CD14-positive monocyte (primary cell): ENCODE measurements around the gene PCDHGA12. TPM values are rescaled to one million over a fixed set of nuclear protein-coding genes. Genes with fewer than 3 reads are reported as not detected.
"Not testable (repeated sequence)": the region's sequence is repeated elsewhere in the genome, so short reads cannot be mapped to it uniquely, and the experiment has no call there.

Source experiments
- DNase-seq, 3 donors: peaks; one replicate each; pipeline ENCODE4 v3.0.0-alpha.2; 2011 to 2022
- H2AFZ ChIP-seq: 2 replicates; pipeline ENCODE4 v1.6.0; 2012; ENCODE audit warnings: mild to moderate bottlenecking, low read depth, low read length, inconsistent platforms; ENCODE audit not compliant: insufficient read depth, poor library complexity, severe bottlenecking
- H3K27ac ChIP-seq, 2 donors: 1 replicate in 1 of 2; 2 replicates in 1 of 2; pipeline ENCODE4 v1.5.1; 2012 to 2013; ENCODE audit warnings: low read length in 2 of 2, control low read depth in 1 of 2, inconsistent platforms in 1 of 2, low read depth in 1 of 2, mild to moderate bottlenecking in 1 of 2
- H3K27me3 ChIP-seq, 2 donors: one replicate each; pipeline versions ENCODE4 v1.6.0 to v1.6.1; 2011 to 2013; ENCODE audit warnings: low read length in 2 of 2; ENCODE audit not compliant: control insufficient read depth in 2 of 2, insufficient read depth in 2 of 2
- H3K36me3 ChIP-seq, 2 donors: replicated peaks in 1 of 2; 1 replicate in 1 of 2; 2 replicates in 1 of 2; pipeline versions ENCODE4 v1.5.1 to v1.6.1; 2012 to 2013; ENCODE audit warnings: low read length in 2 of 2, control low read depth in 1 of 2, inconsistent platforms in 1 of 2, mild to moderate bottlenecking in 1 of 2; ENCODE audit not compliant: insufficient read depth in 2 of 2, control insufficient read depth in 1 of 2
- H3K4me1 ChIP-seq, 2 donors: 1 replicate in 1 of 2; 2 replicates in 1 of 2; pipeline versions ENCODE4 v1.5.1 to v1.6.1; 2012 to 2013; ENCODE audit warnings: low read length in 2 of 2, control low read depth in 1 of 2, inconsistent platforms in 1 of 2, mild to moderate bottlenecking in 1 of 2, moderate library complexity in 1 of 2; ENCODE audit not compliant: insufficient read depth in 2 of 2, control insufficient read depth in 1 of 2
- H3K4me2 ChIP-seq: replicated peaks from 2 replicates; pipeline ENCODE3; 2012; ENCODE audit warnings: low read length, moderate library complexity, mild to moderate bottlenecking; ENCODE audit not compliant: poor library complexity, severe bottlenecking; ENCODE audit errors: extremely low read depth
- H3K4me3 ChIP-seq, 3 experiments: fragments of 200-600 bp in 1 of 3; sonication (generic) in 1 of 3; replicated peaks in 1 of 3; 1 replicate in 2 of 3; 2 replicates in 1 of 3; pipeline ENCODE4 v1.5.1; 2011 to 2013; ENCODE audit warnings: low read length in 3 of 3, mild to moderate bottlenecking in 3 of 3, control low read depth in 2 of 3, low read depth in 2 of 3, inconsistent platforms in 1 of 3, moderate library complexity in 1 of 3
- H3K79me2 ChIP-seq: 2 replicates; pipeline ENCODE4 v1.6.0; 2012; ENCODE audit warnings: mild to moderate bottlenecking, control low read depth, inconsistent platforms, low read length, moderate library complexity; ENCODE audit not compliant: insufficient read depth
- H3K9ac ChIP-seq: 2 replicates; pipeline ENCODE4 v1.6.0; 2017; ENCODE audit warnings: low read length, mild to moderate bottlenecking; ENCODE audit not compliant: insufficient read depth, poor library complexity, severe bottlenecking
- H3K9me3 ChIP-seq, 2 donors: replicated peaks in 1 of 2; 1 replicate in 1 of 2; 2 replicates in 1 of 2; pipeline versions ENCODE4 v1.5.1 to v1.6.1; 2012 to 2013; ENCODE audit warnings: low read length in 2 of 2, control low read depth in 1 of 2; ENCODE audit not compliant: control insufficient read depth in 1 of 2, insufficient read depth in 1 of 2
- H4K20me1 ChIP-seq: 2 replicates; pipeline ENCODE4 v1.6.0; 2012; ENCODE audit warnings: mild to moderate bottlenecking, low read length, control low read depth, moderate library complexity; ENCODE audit not compliant: insufficient read depth
- H3K27ac Mint-ChIP-seq, 7 donors: one replicate each; pipeline ENCODE4 v1.8.0; 2020; ENCODE audit warnings: mild to moderate bottlenecking in 7 of 7, mixed read lengths in 7 of 7, moderate library complexity in 6 of 7, inconsistent platforms in 2 of 7
- H3K27me3 Mint-ChIP-seq, 3 donors: one replicate each; pipeline ENCODE4 v1.8.0; 2021 to 2022; ENCODE audit warnings: low read depth in 3 of 3, mild to moderate bottlenecking in 3 of 3, mixed read lengths in 3 of 3, moderate library complexity in 3 of 3, inconsistent platforms in 1 of 3
- H3K36me3 Mint-ChIP-seq, 2 donors: one replicate each; pipeline ENCODE4 v1.8.0; 2020; ENCODE audit warnings: mixed read lengths in 2 of 2, inconsistent platforms in 1 of 2, mild to moderate bottlenecking in 1 of 2
- H3K4me1 Mint-ChIP-seq: one replicate; pipeline ENCODE4 v1.8.0; 2020; ENCODE audit warnings: mild to moderate bottlenecking, mixed read lengths
- H3K4me3 Mint-ChIP-seq, 2 donors: one replicate each; pipeline ENCODE4 v1.8.0; 2020; ENCODE audit warnings: mild to moderate bottlenecking in 2 of 2, mixed read lengths in 2 of 2, moderate library complexity in 1 of 2
- H3K9me3 Mint-ChIP-seq, 7 donors: one replicate each; pipeline ENCODE4 v1.8.0; 2020 to 2022; ENCODE audit warnings: mixed read lengths in 7 of 7, mild to moderate bottlenecking in 6 of 7, moderate library complexity in 6 of 7, inconsistent platforms in 2 of 7
- CTCF ChIP-seq: fragments of 200-600 bp; IDR thresholded peaks from one replicate; pipeline ENCODE4 v1.8.0; 2022; ENCODE audit warnings: antibody characterized with exemption, mild to moderate bottlenecking
- WGBS: methylation state at CpG from one replicate; pipeline ENCODE4 v1.1.5; 2013; ENCODE audit warnings: missing lambda C conversion rate; ENCODE audit not compliant: insufficient coverage; 5-methylcytosine and 5-hydroxymethylcytosine counted together
- intact Hi-C, 2 donors: fragments of 100-400 bp; cut with micrococcal nuclease; formaldehyde crosslinking; loops; one replicate each; pipeline versions ENCODE4 v1.15.0 to v1.15.1; 2023
- polyA plus RNA-seq, 3 donors: library from polyadenylated mRNA; depleted of rRNA in 1 of 3; unstranded in 2 of 3; stranded (reverse) in 1 of 3; fragments of 300-500 nt in 2 of 3; fragments of >200 nt in 1 of 3; fragmentation: Illumina TruSeq in 2 of 3; gene quantifications; 1 replicate in 2 of 3; 2 replicates in 1 of 3; pipeline ENCODE4 v1.2.3, GENCODE V29; 2012 to 2021

Gene PCDHGA12
- polyA plus RNA-seq, 3 donors, result 0.01 TPM; not detected in 2

- H3K9me3 Mint-ChIP-seq, result peaks cover 31 to 74% (median 59%) of the 10 kb centered on the region in 7 donors
- peaks cover 71 to 86% (median 85%) of the 10 kb centered on the region in 3 donors for H3K27me3 Mint-ChIP-seq
- intact Hi-C loops, result no loop called here
Measured at GRCh38 chr5:141403387-141403786, 26.9 kb upstream of the PCDHGA12 start.

GRCh38 chr5:141407790-141408505, 22.4 kb upstream of the PCDHGA12 start, which contains the start of gene PCDHGB6:
TSS of gene PCDHGB6 (plus strand) at chr5:141408021. CDS start at chr5:141408203, 182 bp downstream.
- 18% methylated on average over 31 of the region's 51 CpGs for WGBS
- Mint-ChIP-seq H3K4me3 (peak within 1 kb of the TSS; percentile 76 to 92), H3K9me3 (peaks cover 26 to 68% (median 51%) of the 10 kb centered on the region in 7 donors), H3K36me3 (peaks cover 9 to 14% of the 10 kb centered on the region in 2 donors), H3K27me3 (peaks cover 73 to 95% (median 91%) of the 10 kb centered on the region in 3 donors), H3K4me1 (peaks cover 11% of the 10 kb centered on the region)
- H3K27ac Mint-ChIP-seq, H3K36me3 ChIP-seq, H3K4me1 ChIP-seq, H3K27ac ChIP-seq, H4K20me1 ChIP-seq, H2AFZ ChIP-seq, intact Hi-C loops, H3K9ac ChIP-seq, H3K79me2 ChIP-seq: not testable (repeated sequence)
- peak in 2 of 3 donors; percentile 8 to 24 for DNase-seq
- H3K9me3 ChIP-seq, result peaks cover 33 to 56% of the 10 kb centered on the region in 2 donors
- peak; percentile 73 for TF ChIP-seq CTCF
- peaks cover 76 to 98% of the 10 kb centered on the region in 2 donors for H3K27me3 ChIP-seq
- H3K4me2 ChIP-seq, result peak within 1 kb of the TSS; percentile 49
- H3K4me3 ChIP-seq, result peak within 1 kb of the TSS in 2 of 3 experiments; percentile 5 to 64

More at GRCh38 chr5:141403387-141403786, 26.9 kb upstream of the PCDHGA12 start:
- no peak for DNase-seq
- H3K4me1 ChIP-seq, result peaks cover 3 to 6% of the 10 kb centered on the region in 2 donors
- no peak for TF ChIP-seq CTCF
- no peaks in the 10 kb centered on the region for H3K36me3 ChIP-seq
- no peaks in the 10 kb centered on the region for H4K20me1 ChIP-seq
- no peak overlapping the region for H3K4me3 ChIP-seq
- Mint-ChIP-seq H3K4me3 (peak overlapping the region in 1 of 2 donors; percentile 82), H3K4me1 (peaks cover 15% of the 10 kb centered on the region), H3K27ac (peak overlapping the region in 1 of 7 donors; percentile 24), H3K36me3 (peaks cover 10 to 17% of the 10 kb centered on the region in 2 donors)
- peaks cover 38 to 71% of the 10 kb centered on the region in 2 donors for H3K9me3 ChIP-seq
- peaks cover 73 to 97% of the 10 kb centered on the region in 2 donors for H3K27me3 ChIP-seq
- H3K4me2 ChIP-seq, result no peak overlapping the region
- no peaks in the 10 kb centered on the region for H3K79me2 ChIP-seq
- 20% methylated on average over 21 of the region's 22 CpGs for WGBS
- H2AFZ ChIP-seq, result no peak overlapping the region
- no peak overlapping the region for H3K27ac ChIP-seq
- no peak overlapping the region for H3K9ac ChIP-seq
